ENCODE data around the gene CBX4. TPM values are rescaled to one million over a fixed set of nuclear protein-coding genes. Genes with fewer than 3 reads are reported as not detected.

The CBX4 gene
- total RNA-seq, 2 experiments from 2014 or later = 98.9 to 110 TPM

DNA sequence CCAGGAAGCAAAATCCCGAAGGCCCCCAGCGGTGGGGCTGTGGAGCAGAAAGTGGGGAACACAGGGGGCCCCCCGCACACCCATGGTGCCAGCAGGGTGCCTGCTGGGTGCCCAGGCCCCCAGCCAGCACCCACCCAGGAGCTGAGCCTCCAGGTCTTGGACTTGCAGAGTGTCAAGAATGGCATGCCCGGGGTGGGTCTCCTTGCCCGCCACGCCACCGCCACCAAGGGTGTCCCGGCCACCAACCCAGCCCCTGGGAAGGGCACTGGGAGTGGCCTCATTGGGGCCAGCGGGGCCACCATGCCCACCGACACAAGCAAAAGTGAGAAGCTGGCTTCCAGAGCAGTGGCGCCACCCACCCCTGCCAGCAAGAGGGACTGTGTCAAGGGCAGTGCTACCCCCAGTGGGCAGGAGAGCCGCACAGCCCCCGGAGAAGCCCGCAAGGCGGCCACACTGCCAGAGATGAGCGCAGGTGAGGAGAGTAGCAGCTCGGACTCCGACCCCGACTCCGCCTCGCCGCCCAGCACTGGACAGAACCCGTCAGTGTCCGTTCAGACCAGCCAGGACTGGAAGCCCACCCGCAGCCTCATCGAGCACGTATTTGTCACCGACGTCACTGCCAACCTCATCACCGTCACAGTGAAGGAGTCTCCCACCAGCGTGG lies 54.8 kb downstream of the CBX4 start:
- H3K79me2 ChIP-seq (ENCODE audit: insufficient read depth, low read depth, low read length) = no peaks in the 10 kb centered on the region
- POLR2A ChIA-PET = no interaction called here
- no peak overlapping the region for H3K27ac ChIP-seq (ENCODE audit: low read depth, low read length, poor library complexity, severe bottlenecking)
- H3K9me2 ChIP-seq (ENCODE audit: insufficient read depth, low read length) = no peaks in the 10 kb centered on the region
- peaks cover 19% of the 10 kb centered on the region for H3K4me1 ChIP-seq (ENCODE audit: insufficient read depth, low read length, poor library complexity, severe bottlenecking)
- TF ChIP-seq, protein P1, sequence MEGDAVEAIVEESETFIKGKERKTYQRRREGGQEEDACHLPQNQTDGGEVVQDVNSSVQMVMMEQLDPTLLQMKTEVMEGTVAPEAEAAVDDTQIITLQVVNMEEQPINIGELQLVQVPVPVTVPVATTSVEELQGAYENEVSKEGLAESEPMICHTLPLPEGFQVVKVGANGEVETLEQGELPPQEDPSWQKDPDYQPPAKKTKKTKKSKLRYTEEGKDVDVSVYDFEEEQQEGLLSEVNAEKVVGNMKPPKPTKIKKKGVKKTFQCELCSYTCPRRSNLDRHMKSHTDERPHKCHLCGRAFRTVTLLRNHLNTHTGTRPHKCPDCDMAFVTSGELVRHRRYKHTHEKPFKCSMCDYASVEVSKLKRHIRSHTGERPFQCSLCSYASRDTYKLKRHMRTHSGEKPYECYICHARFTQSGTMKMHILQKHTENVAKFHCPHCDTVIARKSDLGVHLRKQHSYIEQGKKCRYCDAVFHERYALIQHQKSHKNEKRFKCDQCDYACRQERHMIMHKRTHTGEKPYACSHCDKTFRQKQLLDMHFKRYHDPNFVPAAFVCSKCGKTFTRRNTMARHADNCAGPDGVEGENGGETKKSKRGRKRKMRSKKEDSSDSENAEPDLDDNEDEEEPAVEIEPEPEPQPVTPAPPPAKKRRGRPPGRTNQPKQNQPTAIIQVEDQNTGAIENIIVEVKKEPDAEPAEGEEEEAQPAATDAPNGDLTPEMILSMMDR (conservative IDR thresholded peaks at IDR 0.05; ENCODE audit: low read length) = no peak
- no peak for TF ChIP-seq EZH2phosphoT487 (IDR thresholded peaks at IDR 0.05; ENCODE audit: borderline replicate concordance, low read depth, low read length)
- no peak overlapping the region for H3K4me2 ChIP-seq (ENCODE audit: low read length)
- H3K9me3 ChIP-seq (ENCODE audit: low read length) = no peaks in the 10 kb centered on the region
- no peak overlapping the region for H2AFZ ChIP-seq (ENCODE audit: low read length)
- BruUV-seq (replicated peaks) = no TSS peak
- intact Hi-C loops (cut with micrococcal nuclease; ENCODE audit: unreplicated experiment) = no loop called here
- H3K36me3 ChIP-seq (ENCODE audit: insufficient read depth, low read length) = peaks cover 18% of the 10 kb centered on the region
- H3K4me3 ChIP-seq (ENCODE audit: low read depth, low read length, poor library complexity, severe bottlenecking) = no peak overlapping the region
- no peak for DNase-seq (ENCODE audit: low spot score)
- peaks cover 4% of the 10 kb centered on the region; the same call in 1 of the 2 replicates for H4K20me1 ChIP-seq (ENCODE audit: insufficient read depth, low read length)
- CTCF ChIA-PET (ENCODE audit: unreplicated experiment) = no interaction called here

GRCh38 chr17:79783891-79784290 lies 55.3 kb downstream of the CBX4 start:
- POLR2A ChIA-PET = interaction anchor here (0.7 kb wide), 1 partner anchor 611 kb away, joined by 4 read pairs; no protein-coding TSS in a partner anchor

More at GRCh38 chr17:79783891-79784290, 55.3 kb downstream of the CBX4 start:
- Histone ChIP-seq H3K36me3 (ENCODE audit: insufficient read depth, low read length) (peaks cover 18% of the 10 kb centered on the region), H3K79me2 (ENCODE audit: insufficient read depth, low read depth, low read length) (no peaks in the 10 kb centered on the region), H3K9me3 (ENCODE audit: low read length) (no peaks in the 10 kb centered on the region), H3K4me1 (ENCODE audit: insufficient read depth, low read length, poor library complexity, severe bottlenecking) (peaks cover 24% of the 10 kb centered on the region), H4K20me1 (ENCODE audit: insufficient read depth, low read length) (peaks cover 10% of the 10 kb centered on the region; the same call in 1 of the 2 replicates), H3K9me2 (ENCODE audit: insufficient read depth, low read length) (no peaks in the 10 kb centered on the region), H2AFZ (ENCODE audit: low read length) (no peak overlapping the region), H3K4me3 (ENCODE audit: low read depth, low read length, poor library complexity, severe bottlenecking) (no peak overlapping the region), H3K4me2 (ENCODE audit: low read length) (no peak overlapping the region), H3K27ac (ENCODE audit: low read depth, low read length, poor library complexity, severe bottlenecking) (no peak overlapping the region)
- no peak for TF ChIP-seq EZH2phosphoT487 (IDR thresholded peaks at IDR 0.05; ENCODE audit: borderline replicate concordance, low read depth, low read length)
- TF ChIP-seq, protein P1 (conservative IDR thresholded peaks at IDR 0.05; ENCODE audit: low read length) = no peak
- CTCF ChIA-PET (ENCODE audit: unreplicated experiment) = no interaction called here
- intact Hi-C loops (cut with micrococcal nuclease; ENCODE audit: unreplicated experiment) = no loop called here
- no peak for DNase-seq (ENCODE audit: low spot score)
- no TSS peak for BruUV-seq (replicated peaks)

Other genes starting within 250 kb of the CBX4 start
- gene RBFOX3, start 228.4 kb downstream of the CBX4 start, total RNA-seq (2014; rRNA removed; shearing (Covaris generic)) = not detected in 2 replicates
- gene RBFOX3, start 228.4 kb downstream of the CBX4 start, total RNA-seq (2022) = not detected in 2 replicates
- gene ENPP7, start 108.5 kb downstream of the CBX4 start, total RNA-seq (2014; rRNA removed; shearing (Covaris generic)) = 0.28 and 0.93 TPM in 2 replicates
- 0.42 and 0.53 TPM in 2 replicates for gene ENPP7, start 108.5 kb downstream of the CBX4 start, total RNA-seq (2022)
- gene CBX2, start 61.3 kb downstream of the CBX4 start, total RNA-seq (2014; rRNA removed; shearing (Covaris generic)) = 29.9 and 31.5 TPM in 2 replicates
- gene CBX2, start 61.3 kb downstream of the CBX4 start, total RNA-seq (2022) = 27.9 and 31.2 TPM in 2 replicates
- gene CBX8, start 42.4 kb downstream of the CBX4 start, total RNA-seq (2014; rRNA removed; shearing (Covaris generic)) = 7.5 and 11.7 TPM in 2 replicates
- gene CBX8, start 42.4 kb downstream of the CBX4 start, total RNA-seq (2022) = 13.9 and 16.3 TPM in 2 replicates
- gene TBC1D16, start 196.4 kb upstream of the CBX4 start, total RNA-seq (2014; rRNA removed; shearing (Covaris generic)) = 0.38 and 0.41 TPM in 2 replicates
- 0.63 and 0.74 TPM in 2 replicates for gene TBC1D16, start 196.4 kb upstream of the CBX4 start, total RNA-seq (2022)
- gene CCDC40, start 197.2 kb upstream of the CBX4 start, total RNA-seq (2014; rRNA removed; shearing (Covaris generic)) = not detected in 2 replicates
- gene CCDC40, start 197.2 kb upstream of the CBX4 start, total RNA-seq (2022) = not detected in 2 replicates

Data from OCI-LY7 (cell line).